H9 (cell line): ENCODE data around the gene ODF4. TPM values are rescaled to one million over a fixed set of nuclear protein-coding genes. Genes with fewer than 3 reads are reported as not detected.
A peak's percentile ranks its signal among the peaks of the same experiment; 100 is the strongest.

ENCODE experiments used
- DNase-seq: peaks from one replicate; pipeline ENCODE4 v3.0.0-alpha.2; 2017
- H2AFZ ChIP-seq: one replicate; pipeline ENCODE4 v1.6.1; 2013; ENCODE audit warnings: mild to moderate bottlenecking, low read length, control low read depth, moderate library complexity
- H2AK5ac ChIP-seq: 2 replicates; pipeline ENCODE4 v1.6.1; 2013; ENCODE audit warnings: low read length, control low read depth, mixed read lengths; ENCODE audit not compliant: insufficient read length
- H2BK120ac ChIP-seq: one replicate; pipeline ENCODE4 v1.6.1; 2013; ENCODE audit warnings: low read depth, mild to moderate bottlenecking, low read length, control low read depth, inconsistent platforms; ENCODE audit not compliant: poor library complexity, severe bottlenecking
- H2BK12ac ChIP-seq: 2 replicates; pipeline ENCODE4 v1.6.1; 2013; ENCODE audit warnings: low read length, control low read depth, mixed read lengths, low read depth; ENCODE audit not compliant: insufficient read length
- H2BK15ac ChIP-seq: 2 replicates; pipeline ENCODE4 v1.6.1; 2013; ENCODE audit warnings: low read depth, low read length, control low read depth
- H2BK20ac ChIP-seq: one replicate; pipeline ENCODE4 v1.6.1; 2013; ENCODE audit warnings: low read depth, mild to moderate bottlenecking, low read length, control low read depth, inconsistent platforms; ENCODE audit not compliant: poor library complexity, severe bottlenecking
- H2BK5ac ChIP-seq: 2 replicates; pipeline ENCODE4 v1.6.1; 2013; ENCODE audit warnings: low read length, control low read depth, mixed read lengths; ENCODE audit not compliant: insufficient read length
- H3K14ac ChIP-seq: 2 replicates; pipeline ENCODE4 v1.6.1; 2013; ENCODE audit warnings: low read length, control low read depth; ENCODE audit not compliant: insufficient read depth
- H3K18ac ChIP-seq: 2 replicates; pipeline ENCODE4 v1.6.1; 2013; ENCODE audit warnings: low read depth, mild to moderate bottlenecking, mixed read lengths, low read length, control low read depth; ENCODE audit not compliant: insufficient read length
- H3K23ac ChIP-seq: 2 replicates; pipeline ENCODE4 v1.6.1; 2013; ENCODE audit warnings: low read length, control low read depth, mixed read lengths, low read depth; ENCODE audit not compliant: insufficient read length
- H3K23me2 ChIP-seq: 2 replicates; pipeline ENCODE4 v1.6.1; 2013; ENCODE audit warnings: low read depth, mild to moderate bottlenecking, mixed read lengths, low read length, control low read depth; ENCODE audit not compliant: insufficient read length, poor library complexity, severe bottlenecking
- H3K27ac ChIP-seq: 2 replicates; pipeline ENCODE4 v1.5.1; 2013; ENCODE audit warnings: low read length, control low read depth, mixed read lengths, low read depth; ENCODE audit not compliant: insufficient read length
- H3K27me3 ChIP-seq: 2 replicates; pipeline ENCODE4 v1.6.1; 2013; ENCODE audit warnings: low read length, control low read depth, inconsistent platforms; ENCODE audit not compliant: insufficient read depth
- H3K4ac ChIP-seq: 2 replicates; pipeline ENCODE4 v1.6.1; 2013; ENCODE audit warnings: low read depth, mild to moderate bottlenecking, control low read depth, inconsistent platforms, low read length, moderate library complexity
- H3K4me1 ChIP-seq: 2 replicates; pipeline ENCODE4 v1.6.1; 2013; ENCODE audit warnings: low read length, control low read depth, inconsistent platforms; ENCODE audit not compliant: insufficient read depth
- H3K4me2 ChIP-seq: 2 replicates; pipeline ENCODE4 v1.6.1; 2013; ENCODE audit warnings: low read length, control low read depth, mixed read lengths; ENCODE audit not compliant: insufficient read length, insufficient read depth
- H3K56ac ChIP-seq: 2 replicates; pipeline ENCODE4 v1.6.1; 2013; ENCODE audit warnings: low read depth, mild to moderate bottlenecking, mixed read lengths, low read length, control low read depth; ENCODE audit not compliant: insufficient read length
- H3K79me1 ChIP-seq: 2 replicates; pipeline ENCODE4 v1.6.1; 2013; ENCODE audit warnings: low read depth, mild to moderate bottlenecking, moderate library complexity, low read length, control low read depth, inconsistent platforms; ENCODE audit not compliant: insufficient read depth, poor library complexity, severe bottlenecking
- H3K79me2 ChIP-seq: 2 replicates; pipeline ENCODE4 v1.6.1; 2013; ENCODE audit warnings: low read length, control low read depth, inconsistent platforms; ENCODE audit not compliant: insufficient read depth
- H3K9ac ChIP-seq: 2 replicates; pipeline ENCODE4 v1.6.1; 2013; ENCODE audit warnings: low read length, control low read depth, mixed read lengths; ENCODE audit not compliant: insufficient read length; ENCODE audit errors: extremely low read depth
- H3K9me3 ChIP-seq: one replicate; pipeline ENCODE4 v1.6.1; 2013; ENCODE audit warnings: low read depth, low read length, inconsistent platforms; ENCODE audit not compliant: control insufficient read depth
- H3T11ph ChIP-seq: one replicate; pipeline ENCODE4 v1.6.1; 2013; ENCODE audit warnings: mild to moderate bottlenecking, low read length, control low read depth, inconsistent platforms
- H4K20me1 ChIP-seq: one replicate; pipeline ENCODE4 v1.6.1; 2013; ENCODE audit not compliant: control insufficient read depth, insufficient read length, insufficient read depth
- H4K5ac ChIP-seq: 2 replicates; pipeline ENCODE4 v1.6.1; 2013; ENCODE audit warnings: low read depth, mild to moderate bottlenecking, mixed read lengths, low read length, control low read depth; ENCODE audit not compliant: insufficient read length
- H4K8ac ChIP-seq: replicated peaks from 2 replicates; pipeline ENCODE4 v1.6.1; 2013; ENCODE audit warnings: low read length, control low read depth, mixed read lengths, low read depth; ENCODE audit not compliant: insufficient read length
- H4K91ac ChIP-seq: 2 replicates; pipeline ENCODE4 v1.6.1; 2013; ENCODE audit warnings: low read depth, mild to moderate bottlenecking, moderate library complexity, mixed read lengths, low read length, control low read depth; ENCODE audit not compliant: insufficient read length
- H3K27ac Mint-ChIP-seq, 3 experiments: 2 replicates in 2 of 3; 3 replicates in 1 of 3; pipeline ENCODE4 v1.8.0; 2020 to 2021; ENCODE audit warnings: mixed read lengths in 3 of 3, mild to moderate bottlenecking in 1 of 3, moderate library complexity in 1 of 3
- H3K27me3 Mint-ChIP-seq: 2 replicates; pipeline ENCODE4 v1.8.0; 2021; ENCODE audit warnings: low read depth, mild to moderate bottlenecking, moderate library complexity, mixed read lengths
- H3K36me3 Mint-ChIP-seq, 3 experiments: 2 replicates in 2 of 3; 3 replicates in 1 of 3; pipeline ENCODE4 v1.8.0; 2020 to 2021; ENCODE audit warnings: low read depth in 3 of 3, mixed read lengths in 3 of 3; ENCODE audit not compliant: insufficient read depth in 1 of 3
- H3K4me1 Mint-ChIP-seq, 2 experiments: 2 replicates each; pipeline ENCODE4 v1.8.0; 2020; ENCODE audit warnings: mixed read lengths in 2 of 2
- H3K4me3 Mint-ChIP-seq, 2 experiments: 2 replicates in 1 of 2; 3 replicates in 1 of 2; pipeline ENCODE4 v1.8.0; 2020 to 2021; ENCODE audit warnings: mild to moderate bottlenecking in 2 of 2, mixed read lengths in 2 of 2, moderate library complexity in 1 of 2
- H3K9me3 Mint-ChIP-seq, 2 experiments: 2 replicates in 1 of 2; 3 replicates in 1 of 2; pipeline ENCODE4 v1.8.0; 2020; ENCODE audit warnings: mild to moderate bottlenecking in 2 of 2, mixed read lengths in 2 of 2, moderate library complexity in 1 of 2
- CTCF ChIP-seq: fragments of 200-600 bp; sonication (generic); conservative IDR thresholded peaks from 3 replicates; pipeline ENCODE4 v1.8.0; 2021; ENCODE audit warnings: antibody characterized with exemption, mild to moderate bottlenecking
- WGBS: extraction: QIAGEN DNeasy Blood & Tissue Kit; methylation state at CpG from one replicate; pipeline ENCODE4 v1.1.7; 2013; ENCODE audit warnings: missing lambda C conversion rate, low lambda C conversion rate, mixed read lengths; ENCODE audit not compliant: insufficient read length; ENCODE audit errors: extremely low coverage; 5-methylcytosine and 5-hydroxymethylcytosine counted together
- total RNA-seq: library from RNA; stranded (reverse); gene quantifications from 2 replicates; pipeline ENCODE4 v1.2.1, GENCODE V29; 2021

ODF4 gene
- total RNA-seq, 1 experiment from 2014 or later = not detected

DNA sequence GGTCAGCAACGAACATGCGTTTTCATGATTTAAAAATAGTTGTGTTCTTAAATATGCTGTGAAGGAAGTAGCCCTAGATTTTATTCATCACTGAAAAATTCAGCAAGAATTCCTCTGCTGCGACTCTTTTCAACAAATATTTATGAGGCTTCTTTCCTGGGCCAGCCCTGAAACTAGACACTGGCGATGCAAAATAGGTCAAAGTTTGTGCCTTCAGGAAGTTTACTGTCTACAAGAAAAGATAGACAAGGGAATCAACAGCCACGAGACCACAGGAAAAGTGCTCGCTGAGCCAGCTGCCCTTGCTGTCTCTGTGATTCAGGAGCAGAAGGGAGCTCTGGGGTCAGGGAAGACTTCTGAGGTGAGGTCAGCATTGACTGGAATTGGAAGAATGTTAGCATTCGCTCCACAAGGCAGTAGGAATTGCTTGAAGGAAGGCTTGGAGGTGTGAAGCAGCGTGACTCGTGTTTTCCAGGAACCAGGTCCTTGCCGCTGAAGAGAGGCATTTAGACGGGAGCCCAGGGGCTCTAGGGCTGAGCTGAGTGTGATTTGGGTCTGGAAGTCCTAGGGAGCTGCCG is 45.2 kb downstream of the ODF4 start:
- Histone ChIP-seq H3K9me3 (no peaks in the 10 kb centered on the region), H2AK5ac (no peak overlapping the region), H3T11ph (no peak overlapping the region), H4K20me1 (no peaks in the 10 kb centered on the region), H4K5ac (no peak overlapping the region), H3K27me3 (no peaks in the 10 kb centered on the region), H3K18ac (no peak overlapping the region), H3K4me2 (no peak overlapping the region), H2AFZ (no peak overlapping the region), H2BK5ac (no peak overlapping the region), H3K79me2 (peaks cover 11% of the 10 kb centered on the region; the same call in 1 of the 2 replicates), H3K27ac (peak overlapping the region; percentile 3), H3K4me1 (no peaks in the 10 kb centered on the region; the same call in 1 of the 2 replicates), H3K23ac (no peak overlapping the region), H3K4ac (no peak overlapping the region), H4K8ac (no peak overlapping the region), H3K14ac (no peak overlapping the region), H3K23me2 (peaks cover 6% of the 10 kb centered on the region), H2BK12ac (peak overlapping the region; percentile 12), H3K56ac (no peak overlapping the region), H2BK15ac (no peak overlapping the region), H4K91ac (no peak overlapping the region), H3K9ac (no peak overlapping the region), H3K79me1 (no peaks in the 10 kb centered on the region), H2BK20ac (no peak overlapping the region), H2BK120ac (no peak overlapping the region)
- TF ChIP-seq CTCF = no peak
- Mint-ChIP-seq H3K4me3 (peak overlapping the region; percentile 99 to 100), H3K36me3 (peaks cover 32% of the 10 kb centered on the region in 3 experiments), H3K9me3 (no peaks in the 10 kb centered on the region; a peak in 1 of 5 replicates), H3K4me1 (peaks cover 28 to 41% of the 10 kb centered on the region in 2 experiments), H3K27ac (peak overlapping the region; percentile 57 to 89 (median 83); a peak in 4 of 7 replicates), H3K27me3 (peaks cover 2% of the 10 kb centered on the region; the same call in 1 of the 2 replicates)
- DNase-seq = peak; percentile 87
- WGBS = no CpG with 5 or more reads among the region's 12 CpGs
